SU-DHL-6 (cell line): ENCODE measurements around the gene MLLT10.
"Not testable (repeated sequence)": the region's sequence is repeated elsewhere in the genome, so short reads cannot be mapped to it uniquely, and the experiment has no call there.

Experiments
- H2AFZ ChIP-seq: fragments of 200-600 bp; sonication (generic); 2 replicates; pipeline ENCODE4 v1.6.1; 2014; ENCODE audit warnings: low read depth, mild to moderate bottlenecking, moderate library complexity, mixed read lengths, antibody characterized with exemption, low read length; ENCODE audit not compliant: severe bottlenecking
- H3F3A ChIP-seq: fragments of 200-600 bp; shearing (Covaris generic); 2 replicates; pipeline ENCODE4 v1.6.0; 2016; ENCODE audit warnings: antibody characterized with exemption, mild to moderate bottlenecking; ENCODE audit not compliant: insufficient read depth
- H3K27ac ChIP-seq: fragments of 200-600 bp; sonication (generic); 2 replicates; pipeline ENCODE4 v1.5.1; 2016; ENCODE audit warnings: low read depth, mild to moderate bottlenecking, low read length, moderate library complexity, mixed read lengths
- H3K27me3 ChIP-seq: fragments of 200-600 bp; sonication (generic), shearing (Covaris generic); 2 replicates; pipeline ENCODE4 v1.6.0; 2014; ENCODE audit warnings: mild to moderate bottlenecking, low read length
- H3K36me3 ChIP-seq: fragments of 200-600 bp; sonication (generic); 2 replicates; pipeline ENCODE4 v1.6.1; 2014; ENCODE audit warnings: mild to moderate bottlenecking, low read length, mixed read lengths
- H3K4me2 ChIP-seq: fragments of 300-600, 200-600 bp; shearing (Covaris generic), sonication (generic); 2 replicates; pipeline ENCODE4 v1.6.0; 2014; ENCODE audit warnings: low read length, low read depth, mild to moderate bottlenecking; ENCODE audit not compliant: poor library complexity, severe bottlenecking
- H3K4me3 ChIP-seq: fragments of 200-600 bp; sonication (generic); 2 replicates; pipeline ENCODE4 v1.5.1; 2014; ENCODE audit warnings: antibody characterized with exemption, low read length, mild to moderate bottlenecking, mixed read lengths; ENCODE audit not compliant: insufficient read depth, poor library complexity, severe bottlenecking
- H3K79me2 ChIP-seq: fragments of 200-600 bp; sonication (generic); 2 replicates; pipeline ENCODE4 v1.6.1; 2014; ENCODE audit warnings: mild to moderate bottlenecking, low read length, moderate library complexity; ENCODE audit not compliant: insufficient read depth
- H3K9ac ChIP-seq: fragments of 200-600 bp; sonication (generic); 2 replicates; pipeline ENCODE4 v1.7.0; 2014; ENCODE audit warnings: mild to moderate bottlenecking, low read length
- H3K9me2 ChIP-seq: fragments of 200-600 bp; sonication (generic); replicated peaks from 2 replicates; pipeline ENCODE4 v1.6.1; 2014; ENCODE audit warnings: low read length; ENCODE audit not compliant: insufficient read depth
- H3K9me3 ChIP-seq: fragments of 200-600 bp; sonication (generic); 2 replicates; pipeline ENCODE4 v1.6.1; 2014; ENCODE audit warnings: low read length, mixed read lengths; ENCODE audit not compliant: insufficient read depth
- H4K20me1 ChIP-seq: fragments of 200-600 bp; sonication (generic); 2 replicates; pipeline ENCODE4 v1.6.1; 2014; ENCODE audit warnings: low read depth, mild to moderate bottlenecking, antibody characterized with exemption, low read length, moderate library complexity, mixed read lengths
- CTCF ChIP-seq: fragments of 200-600 bp; sonication (generic); IDR thresholded peaks from one replicate; pipeline ENCODE4 v1.5.1; 2017; ENCODE audit warnings: antibody characterized with exemption, mild to moderate bottlenecking, low read length, moderate library complexity; ENCODE audit not compliant: insufficient read depth, poor library complexity, severe bottlenecking
- EZH2phosphoT487 ChIP-seq: fragments of 200-600 bp; sonication (generic), shearing (Covaris generic); conservative IDR thresholded peaks from 2 replicates; pipeline ENCODE4 v1.6.1; 2018; ENCODE audit warnings: mild to moderate bottlenecking, antibody characterized with exemption, low read length, moderate library complexity, mixed read lengths

Gene MLLT10

GRCh38 chr10:21534280-21534586 is 201 bp downstream of the MLLT10 start:
- peaks cover 33% of the 10 kb centered on the region for H3F3A ChIP-seq
- no peak overlapping the region for H2AFZ ChIP-seq
- H3K4me2 ChIP-seq: peak overlapping the region; percentile 50
- no peaks in the 10 kb centered on the region for H3K9me2 ChIP-seq
- H3K27me3 ChIP-seq: no peaks in the 10 kb centered on the region
- peak overlapping the region; percentile 63 for H3K27ac ChIP-seq
- H3K9ac ChIP-seq: peak overlapping the region; percentile 72
- no peaks in the 10 kb centered on the region for H3K9me3 ChIP-seq
- H4K20me1 ChIP-seq: no peaks in the 10 kb centered on the region
- peak overlapping the region; percentile 64 for H3K4me3 ChIP-seq
- TF ChIP-seq CTCF (no peak), EZH2phosphoT487 (no peak)
- H3K79me2 ChIP-seq: peaks cover 23% of the 10 kb centered on the region
- peaks cover 8% of the 10 kb centered on the region for H3K36me3 ChIP-seq

GRCh38 chr10:21534604-21535493 is 817 bp downstream of the MLLT10 start:
- no peaks in the 10 kb centered on the region for H3K9me2 ChIP-seq
- peaks cover 30% of the 10 kb centered on the region for H3F3A ChIP-seq
- H3K79me2 ChIP-seq: peaks cover 23% of the 10 kb centered on the region

GRCh38 chr10:21535494-21535965 is 1.5 kb downstream of the MLLT10 start:
- Histone ChIP-seq H3K4me3 (peak overlapping the region; percentile 53), H3K9ac (peak overlapping the region; percentile 60), H4K20me1 (no peaks in the 10 kb centered on the region), H3K9me2 (no peaks in the 10 kb centered on the region), H3K79me2 (peaks cover 23% of the 10 kb centered on the region), H3K27me3 (no peaks in the 10 kb centered on the region), H3K36me3 (peaks cover 11% of the 10 kb centered on the region), H3K4me2 (peak overlapping the region; percentile 58), H2AFZ (no peak overlapping the region), H3F3A (peaks cover 24% of the 10 kb centered on the region), H3K9me3 (no peaks in the 10 kb centered on the region), H3K27ac (peak overlapping the region; percentile 35)
- TF ChIP-seq CTCF (no peak), EZH2phosphoT487 (no peak)

More at GRCh38 chr10:21534604-21535493, 817 bp downstream of the MLLT10 start:
- Histone ChIP-seq H3K36me3 (peaks cover 9% of the 10 kb centered on the region), H2AFZ (no peak overlapping the region), H3K9me3 (no peaks in the 10 kb centered on the region), H3K4me3 (peak overlapping the region; percentile 64), H4K20me1 (no peaks in the 10 kb centered on the region), H3K9ac (peak overlapping the region; percentile 72), H3K4me2 (peak overlapping the region; percentile 58), H3K27me3 (no peaks in the 10 kb centered on the region), H3K27ac (peak overlapping the region; percentile 63)
- TF ChIP-seq EZH2phosphoT487: no peak
- no peak for TF ChIP-seq CTCF

GRCh38 chr10:21535976-21536375 is 1.9 kb downstream of the MLLT10 start:
- H3K9ac ChIP-seq, H3K27ac ChIP-seq, H3K27me3 ChIP-seq, H2AFZ ChIP-seq, H3K4me3 ChIP-seq, H3K9me2 ChIP-seq, H3K9me3 ChIP-seq, H4K20me1 ChIP-seq: not testable (repeated sequence)
- H3K79me2 ChIP-seq: peaks cover 23% of the 10 kb centered on the region
- peaks cover 11% of the 10 kb centered on the region for H3K36me3 ChIP-seq
- H3K4me2 ChIP-seq: peak overlapping the region; percentile 58
- peaks cover 20% of the 10 kb centered on the region for H3F3A ChIP-seq
